PFSK-1 (cell line): Measurements from ENCODE around the gene HIPK1.

Experiments
- FOXP2 ChIP-seq: optimal IDR thresholded peaks from 2 replicates; pipeline ENCODE3; 2011; ENCODE audit warnings: borderline replicate concordance, control low read depth, inconsistent platforms; ENCODE audit not compliant: insufficient read depth; ENCODE audit errors: extremely low read length, extremely low read depth
- POLR2AphosphoS5 ChIP-seq: IDR thresholded peaks from 2 replicates; pipeline ENCODE4 v1.6.1; 2012; ENCODE audit warnings: low read depth, mild to moderate bottlenecking, control low read depth, low read length, moderate library complexity
- REST ChIP-seq, 2 experiments: IDR thresholded peaks; 2 replicates each; pipeline versions ENCODE4 v1.6.1 to v1.8.0; 2011 to 2012; ENCODE audit warnings: low read depth in 2 of 2, low read length in 2 of 2, control low read depth in 1 of 2, inconsistent platforms in 1 of 2, mild to moderate bottlenecking in 1 of 2, moderate library complexity in 1 of 2; ENCODE audit not compliant: insufficient read depth in 1 of 2

- no peak for TF ChIP-seq POLR2AphosphoS5
- no peak for TF ChIP-seq REST (IDR thresholded peaks at IDR 0.05; ENCODE audit: insufficient read depth in 1 of 2, low read depth in 2 of 2, low read length in 2 of 2)
- TF ChIP-seq FOXP2: no peak
Observed at GRCh38 chr1:113965703-113966412, 36.7 kb downstream of the HIPK1 start.
